ENCODE measurements around the gene TSPAN32.

The TSPAN32 gene

GRCh38 chr11:2290351-2290841 is 11.4 kb upstream of the TSPAN32 start:
- no peak for DNase-seq

DNA sequence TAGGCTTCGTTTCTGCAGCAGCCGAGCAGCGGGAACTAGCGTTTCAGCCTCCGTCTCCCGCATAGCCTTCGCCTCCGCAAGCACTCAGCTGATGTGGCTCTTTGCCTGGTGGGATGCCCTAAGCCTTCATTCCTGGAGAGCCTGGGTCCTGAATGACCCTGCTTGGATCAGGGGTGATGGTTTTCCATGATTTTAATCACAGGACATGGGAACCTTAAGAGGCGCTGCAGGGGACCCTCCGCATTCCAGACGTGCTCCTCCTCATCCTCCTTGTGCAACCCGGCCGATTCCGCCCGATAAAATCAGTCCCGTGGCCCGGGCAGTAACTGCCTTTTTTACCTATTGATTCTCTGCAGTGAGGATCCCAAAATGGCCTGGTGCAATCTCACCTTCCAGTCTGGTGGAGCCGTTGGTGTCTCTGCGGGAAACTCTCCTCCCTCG is 8.3 kb upstream of the TSPAN32 start:
- DNase-seq: no peak

- no peak for DNase-seq
Observed at GRCh38 chr11:2293984-2294925, 7.6 kb upstream of the TSPAN32 start.

- no peak for DNase-seq
Observed at GRCh38 chr11:2294926-2295290, 6.9 kb upstream of the TSPAN32 start.

DNA sequence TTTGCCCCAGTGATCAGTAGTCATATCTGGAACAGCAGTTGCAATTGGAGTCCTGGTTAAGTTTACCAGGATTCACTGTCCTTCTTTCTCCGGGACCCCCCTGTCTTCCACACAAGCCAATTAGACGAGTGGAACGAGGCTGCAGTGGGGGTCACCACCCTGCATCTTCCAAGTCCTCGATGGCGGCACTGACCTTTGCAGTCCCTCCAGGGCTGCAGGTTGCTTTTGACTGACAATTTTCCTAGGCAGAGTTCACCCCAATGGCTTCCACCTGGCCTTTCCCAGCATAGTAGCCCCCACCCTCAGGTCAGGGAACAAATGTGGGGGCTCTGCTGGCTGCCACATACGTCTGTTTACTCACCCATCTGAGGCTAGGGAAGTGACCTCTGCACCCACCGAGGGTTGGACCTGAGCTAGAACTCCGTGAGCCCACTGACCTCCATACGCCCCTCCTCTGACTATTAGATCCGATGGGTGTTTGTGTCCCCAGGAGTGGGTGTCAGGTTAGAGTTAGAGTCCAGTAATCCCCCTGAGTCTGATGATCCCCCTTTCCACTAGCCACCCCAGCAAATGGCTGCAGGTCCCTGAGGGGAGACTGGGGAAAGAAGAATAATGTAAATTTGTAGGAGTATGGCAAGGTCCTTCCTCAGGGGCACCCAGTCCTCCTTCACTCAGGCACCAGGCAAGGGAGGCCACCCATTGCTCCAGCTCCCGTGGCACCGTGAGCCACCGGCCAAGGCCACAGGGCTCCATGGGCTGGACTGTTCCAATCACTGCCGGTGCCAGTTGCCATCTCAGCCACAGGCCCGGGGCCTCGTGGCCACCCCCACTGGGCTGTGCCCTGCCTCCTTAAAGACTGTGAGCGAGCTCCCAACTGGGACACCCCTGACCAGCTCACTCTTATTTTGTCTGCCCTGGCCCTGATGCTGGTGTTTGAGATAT is 5.6 kb upstream of the TSPAN32 start:
- no peak for DNase-seq

DNA sequence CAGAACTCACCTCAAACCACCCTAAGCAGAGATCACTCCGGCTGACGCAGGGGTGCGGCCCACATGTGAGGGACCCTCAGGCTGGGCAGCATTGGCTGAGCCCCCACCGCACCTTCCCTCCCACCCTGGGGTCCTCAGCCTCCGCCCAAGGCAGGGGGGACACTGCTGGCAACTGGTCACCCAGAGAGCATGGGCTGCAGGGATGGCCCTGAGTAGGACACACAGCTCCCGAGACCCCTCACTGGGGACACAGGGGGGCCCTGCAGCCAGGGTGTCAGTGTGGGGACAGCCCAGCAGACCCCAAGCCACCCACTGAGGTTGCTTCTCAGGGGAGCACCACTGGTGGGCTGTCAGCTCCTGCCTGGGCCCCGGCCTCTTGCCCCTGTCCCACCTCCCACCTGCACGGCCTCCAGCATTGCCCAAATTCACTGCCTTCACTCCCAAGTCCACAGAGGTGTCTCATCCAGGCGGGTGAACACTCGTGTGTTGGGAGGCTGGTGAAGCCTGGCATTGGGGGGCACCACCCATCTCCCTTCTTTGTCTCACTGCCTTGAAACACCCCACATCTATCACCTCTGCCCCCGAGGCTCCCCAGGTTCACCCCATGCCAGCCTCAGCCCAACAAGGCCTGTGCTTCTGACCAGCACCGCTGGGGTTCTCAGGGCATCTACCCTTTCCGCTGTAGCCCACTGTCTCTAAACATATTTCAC is 4.7 kb upstream of the TSPAN32 start:
- no peak for DNase-seq

DNA sequence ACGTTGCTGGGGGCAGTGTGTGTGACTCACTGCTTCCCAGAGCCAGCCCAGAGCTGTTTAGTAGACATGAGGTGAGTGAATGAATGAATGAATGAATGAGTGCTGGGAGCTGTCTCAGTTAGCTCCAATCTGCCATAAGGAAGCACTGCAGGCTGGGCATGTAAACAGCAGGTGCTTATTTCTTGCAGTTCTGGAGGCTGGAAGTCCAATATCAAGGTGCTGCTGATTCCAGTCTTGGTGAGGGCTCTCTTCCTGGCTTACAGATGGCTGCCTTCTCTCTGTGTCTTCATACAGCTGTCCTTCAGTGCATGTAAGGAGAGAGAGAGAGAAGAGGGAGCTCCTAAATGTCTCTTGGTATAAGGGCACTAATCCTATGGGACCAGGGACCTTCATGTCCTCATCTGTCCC is 4.2 kb upstream of the TSPAN32 start:
- no peak for DNase-seq

GRCh38 chr11:2298131-2298794 is 3.5 kb upstream of the TSPAN32 start:
- DNase-seq: no peak

- DNase-seq: no peak
Observed at GRCh38 chr11:2298795-2299761, 2.7 kb upstream of the TSPAN32 start.

GRCh38 chr11:2299773-2300172 is 2.0 kb upstream of the TSPAN32 start:
- DNase-seq: no peak

DNA sequence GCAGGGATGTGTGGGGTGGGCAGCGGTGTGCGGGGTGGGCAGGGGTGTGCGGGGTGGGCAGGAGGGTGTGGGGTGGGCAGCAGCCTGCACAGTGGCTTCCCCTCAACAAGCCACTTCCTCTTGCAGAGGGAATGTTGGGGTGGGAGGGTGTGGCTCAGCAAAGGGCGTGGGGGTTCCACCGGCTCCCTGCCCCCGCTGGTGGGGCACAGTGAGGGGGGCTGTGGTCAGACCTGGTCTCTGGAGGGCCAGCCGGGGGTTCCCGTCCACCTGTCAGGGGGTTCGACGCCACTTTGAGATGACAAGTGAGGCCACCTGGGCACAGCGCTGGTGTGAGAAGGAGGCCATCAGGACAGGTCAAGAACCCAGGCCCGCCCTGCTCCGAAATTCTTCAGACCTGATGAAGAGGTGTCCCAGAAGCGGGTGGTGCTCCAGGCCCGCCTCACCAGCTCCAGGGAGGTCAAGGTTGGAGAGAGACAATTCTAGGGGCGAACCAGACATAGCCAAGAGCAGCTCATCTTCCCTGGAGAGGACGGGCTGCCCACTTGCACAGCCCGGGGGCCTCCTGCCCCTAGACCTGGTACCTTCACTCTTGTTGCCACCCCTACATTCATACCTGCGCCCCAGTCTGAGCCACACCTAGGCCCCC is 1.4 kb upstream of the TSPAN32 start:
- DNase-seq: no peak

- DNase-seq: no peak
Observed at GRCh38 chr11:2300936-2301630, 730 bp upstream of the TSPAN32 start.

- no peak for DNase-seq
Observed at GRCh38 chr11:2302306-2302895, 588 bp downstream of the TSPAN32 start.

- no peak for DNase-seq
Observed at GRCh38 chr11:2302896-2303626, 1.2 kb downstream of the TSPAN32 start.

DNA sequence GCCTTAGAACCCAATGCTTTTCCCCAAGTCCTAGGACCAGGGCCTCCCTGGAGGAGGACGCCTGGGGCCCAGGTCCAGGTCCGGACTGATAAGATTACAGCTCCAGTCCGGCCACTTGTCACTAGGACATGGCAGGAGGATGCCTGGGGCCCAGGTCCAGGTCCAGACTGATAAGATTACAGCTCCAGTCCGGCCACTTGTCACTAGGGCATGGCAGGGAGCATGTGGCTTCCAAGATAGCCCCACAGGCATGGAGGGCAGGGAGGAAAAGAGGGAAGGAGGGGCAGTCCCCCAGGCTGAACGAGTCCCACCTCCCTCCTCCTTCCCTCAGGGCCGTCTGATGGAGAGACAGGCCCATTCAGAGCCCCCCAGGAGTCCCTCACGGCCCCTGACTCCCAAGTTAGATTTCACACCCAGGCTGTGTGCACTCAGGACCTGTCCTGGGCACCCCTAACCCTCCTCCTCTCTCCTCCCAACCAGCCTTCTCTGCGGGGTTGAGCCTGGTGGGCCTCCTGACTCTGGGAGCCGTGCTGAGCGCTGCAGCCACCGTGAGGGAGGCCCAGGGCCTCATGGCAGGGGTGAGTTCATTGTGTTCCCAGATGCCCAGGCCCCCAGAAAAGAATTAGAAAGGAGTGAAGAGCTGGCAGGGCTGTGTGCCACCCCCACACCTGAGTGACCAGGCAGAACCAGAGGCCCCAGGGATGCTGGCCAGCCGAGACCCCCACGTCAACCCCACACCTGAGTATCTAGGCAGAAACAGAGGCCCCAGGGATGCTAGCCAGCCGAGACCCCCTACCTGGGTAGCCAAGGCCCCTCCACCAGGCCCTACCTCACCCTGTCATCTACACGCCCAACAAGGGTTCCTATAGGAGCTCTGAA is 2.1 kb downstream of the TSPAN32 start:
- DNase-seq: no peak

DNA sequence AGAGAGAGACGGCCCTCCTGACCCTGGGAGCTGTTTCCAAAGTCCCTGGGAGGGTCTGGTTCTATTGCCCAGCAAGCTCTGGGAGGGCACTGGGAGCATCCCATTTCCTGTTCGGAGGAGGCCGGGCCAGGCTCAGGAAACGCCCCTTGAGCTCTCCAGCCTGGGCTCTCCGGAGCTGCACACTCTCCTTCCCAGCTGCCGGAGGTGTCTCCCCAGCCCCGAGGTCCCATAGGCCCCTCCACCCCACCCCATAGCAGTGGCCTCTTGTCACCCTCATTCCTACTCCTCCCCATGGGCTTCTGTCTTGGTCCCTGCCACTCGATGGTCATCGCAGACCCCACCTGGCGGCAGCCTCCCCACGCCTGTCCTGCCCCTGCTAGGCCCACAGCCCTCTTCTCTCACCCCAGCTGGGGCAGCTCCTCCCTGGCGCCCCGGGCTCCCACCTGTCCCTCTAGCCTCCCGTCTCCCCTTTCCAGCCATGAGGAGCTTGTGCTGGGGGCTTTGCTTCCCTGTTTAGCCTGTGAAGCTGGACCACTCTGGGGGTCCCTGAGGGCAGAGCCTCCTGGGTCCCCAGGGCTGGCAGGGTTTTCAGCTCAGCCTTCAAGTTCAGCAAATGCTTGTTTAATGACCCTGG is 2.8 kb downstream of the TSPAN32 start:
- no peak for DNase-seq

GRCh38 chr11:2305140-2305778 is 3.4 kb downstream of the TSPAN32 start:
- peak; percentile 71 for DNase-seq
